MM.1S (cell line): ENCODE results near the gene TFPI2.

Source experiments
- EZH2phosphoT487 ChIP-seq: fragments of 300-600 bp; sonication (generic); IDR thresholded peaks from 2 replicates; pipeline ENCODE4 v1.6.1; 2018; ENCODE audit warnings: antibody characterized with exemption, low read length
- TF ChIP-seq, protein P1 (sequence below): fragments of 300-600 bp; sonication (generic); IDR thresholded peaks from 2 replicates; pipeline ENCODE4 v1.5.1; 2016; ENCODE audit warnings: antibody characterized with exemption, low read length, mixed read lengths

DNA sequence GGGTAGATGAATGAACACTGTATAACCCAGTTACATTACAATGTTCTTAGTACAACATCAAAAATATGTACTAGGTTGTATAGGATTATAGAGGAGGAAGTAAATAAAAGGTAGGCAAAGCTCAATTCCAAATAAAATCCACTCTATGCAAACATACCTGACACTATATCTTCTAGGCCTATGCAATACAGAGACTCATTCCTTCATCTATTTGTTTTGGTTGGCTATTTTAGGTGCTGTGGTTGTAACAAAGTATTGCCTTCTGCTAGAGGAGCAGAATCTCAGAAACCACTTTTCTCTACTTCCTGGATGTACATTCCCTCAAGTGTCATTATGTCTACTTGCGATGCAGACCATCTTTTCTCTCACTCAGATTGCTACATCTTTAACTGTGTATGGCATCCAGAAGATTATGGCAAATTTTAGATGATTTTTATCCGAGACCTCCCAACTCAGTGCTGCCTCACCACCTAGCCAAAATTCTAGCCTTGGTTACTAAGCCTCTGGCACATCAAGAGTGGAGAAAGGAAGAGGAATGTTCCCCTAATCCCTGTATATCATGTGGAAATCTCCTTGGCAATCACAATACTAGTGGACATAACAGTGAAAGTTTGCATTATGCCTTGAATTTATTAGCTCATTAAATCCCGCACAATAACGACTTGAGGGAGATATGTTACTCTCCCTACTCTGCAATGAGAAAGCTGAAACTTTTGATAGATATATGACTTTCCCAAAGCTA, 5.5 kb upstream of the TFPI2 start:
- no peak for TF ChIP-seq EZH2phosphoT487
- TF ChIP-seq, protein P1, sequence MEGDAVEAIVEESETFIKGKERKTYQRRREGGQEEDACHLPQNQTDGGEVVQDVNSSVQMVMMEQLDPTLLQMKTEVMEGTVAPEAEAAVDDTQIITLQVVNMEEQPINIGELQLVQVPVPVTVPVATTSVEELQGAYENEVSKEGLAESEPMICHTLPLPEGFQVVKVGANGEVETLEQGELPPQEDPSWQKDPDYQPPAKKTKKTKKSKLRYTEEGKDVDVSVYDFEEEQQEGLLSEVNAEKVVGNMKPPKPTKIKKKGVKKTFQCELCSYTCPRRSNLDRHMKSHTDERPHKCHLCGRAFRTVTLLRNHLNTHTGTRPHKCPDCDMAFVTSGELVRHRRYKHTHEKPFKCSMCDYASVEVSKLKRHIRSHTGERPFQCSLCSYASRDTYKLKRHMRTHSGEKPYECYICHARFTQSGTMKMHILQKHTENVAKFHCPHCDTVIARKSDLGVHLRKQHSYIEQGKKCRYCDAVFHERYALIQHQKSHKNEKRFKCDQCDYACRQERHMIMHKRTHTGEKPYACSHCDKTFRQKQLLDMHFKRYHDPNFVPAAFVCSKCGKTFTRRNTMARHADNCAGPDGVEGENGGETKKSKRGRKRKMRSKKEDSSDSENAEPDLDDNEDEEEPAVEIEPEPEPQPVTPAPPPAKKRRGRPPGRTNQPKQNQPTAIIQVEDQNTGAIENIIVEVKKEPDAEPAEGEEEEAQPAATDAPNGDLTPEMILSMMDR: no peak
